IPS DF 6.9 (cell line): Measurements from ENCODE around the gene RPSA.
"Not testable (repeated sequence)": the region's sequence is repeated elsewhere in the genome, so short reads cannot be mapped to it uniquely, and the experiment has no call there.

Experiments used
- DNase-seq: peaks from one replicate; pipeline ENCODE4 v3.0.0-alpha.2; 2013; ENCODE audit warnings: low read depth, low spot score
- H3K27ac ChIP-seq: one replicate; pipeline ENCODE4 v1.5.1; 2013; ENCODE audit warnings: low read length, control low read depth
- H3K27me3 ChIP-seq: 2 replicates; pipeline ENCODE4 v1.6.1; 2013; ENCODE audit warnings: mild to moderate bottlenecking, low read length; ENCODE audit not compliant: control insufficient read depth, insufficient read depth
- H3K36me3 ChIP-seq: 2 replicates; pipeline ENCODE4 v1.6.1; 2013; ENCODE audit warnings: low read length; ENCODE audit not compliant: control insufficient read depth, insufficient read depth
- H3K4me1 ChIP-seq: 2 replicates; pipeline ENCODE4 v1.6.1; 2013; ENCODE audit warnings: low read length; ENCODE audit not compliant: control insufficient read depth, insufficient read depth
- H3K4me3 ChIP-seq: 2 replicates; pipeline ENCODE4 v1.5.1; 2013; ENCODE audit warnings: mild to moderate bottlenecking, low read length
- H3K9me3 ChIP-seq: 2 replicates; pipeline ENCODE4 v1.6.1; 2013; ENCODE audit warnings: low read length, inconsistent platforms; ENCODE audit not compliant: control insufficient read depth, insufficient read depth
- WGBS: extraction: QIAGEN DNeasy Blood & Tissue Kit; methylation state at CpG from one replicate; pipeline ENCODE4 v1.1.7; 2013; ENCODE audit warnings: mixed read lengths, missing lambda C conversion rate; ENCODE audit not compliant: insufficient read length, insufficient coverage; 5-methylcytosine and 5-hydroxymethylcytosine counted together

RPSA gene

GRCh38 chr3:39418556-39419225, 12.2 kb downstream of the RPSA start:
- not testable (repeated sequence) for H3K9me3 ChIP-seq, H3K4me3 ChIP-seq, DNase-seq, H3K36me3 ChIP-seq, H3K4me1 ChIP-seq, H3K27me3 ChIP-seq, H3K27ac ChIP-seq
- WGBS, result no CpG with 5 or more reads among the region's 14 CpGs

GRCh38 chr3:39419742-39420315, 13.3 kb downstream of the RPSA start:
- Histone ChIP-seq H3K4me3 (no peak overlapping the region), H3K27me3 (no peaks in the 10 kb centered on the region), H3K27ac (no peak overlapping the region), H3K4me1 (no peaks in the 10 kb centered on the region; the same call in 1 of the 2 replicates), H3K9me3 (no peaks in the 10 kb centered on the region), H3K36me3 (no peaks in the 10 kb centered on the region)
- no CpG with 5 or more reads among the region's 2 CpGs for WGBS
- DNase-seq, result no peak

GRCh38 chr3:39420543-39420942, 14.0 kb downstream of the RPSA start:
- H3K9me3 ChIP-seq, result no peaks in the 10 kb centered on the region
- no peaks in the 10 kb centered on the region for H3K36me3 ChIP-seq
- DNase-seq, result no peak
- no peaks in the 10 kb centered on the region for H3K27me3 ChIP-seq
- H3K4me3 ChIP-seq, result no peak overlapping the region
- no CpG with 5 or more reads among the region's 2 CpGs for WGBS
- H3K27ac ChIP-seq, result no peak overlapping the region
- no peaks in the 10 kb centered on the region; the same call in 1 of the 2 replicates for H3K4me1 ChIP-seq

DNA sequence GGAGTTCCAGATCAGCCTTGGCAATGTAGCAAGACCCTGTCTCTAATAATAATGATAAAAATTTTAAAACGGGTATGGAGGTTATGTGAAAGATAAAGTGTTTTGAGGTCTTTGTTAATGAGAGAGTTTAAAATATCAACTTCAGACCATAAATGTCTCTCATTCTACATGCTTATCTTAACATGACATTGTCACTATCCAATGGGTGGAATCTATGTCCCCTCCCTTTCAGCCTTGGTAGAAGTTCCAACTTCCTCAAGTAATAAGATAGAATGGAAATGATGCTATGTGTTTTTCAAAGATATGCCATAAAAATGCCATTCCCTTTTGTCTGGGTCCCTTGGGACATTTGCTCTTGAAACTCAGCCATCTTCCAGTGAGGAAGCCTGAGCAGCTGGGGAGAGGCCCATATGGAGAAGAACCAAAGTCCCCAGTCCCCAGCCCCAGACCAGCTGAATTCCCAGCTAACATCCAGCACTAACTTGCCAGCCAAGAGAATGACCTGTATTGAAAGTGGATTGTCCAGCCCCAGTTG, 17.0 kb downstream of the RPSA start:
- H3K9me3 ChIP-seq, result no peaks in the 10 kb centered on the region
- no peak overlapping the region for H3K4me3 ChIP-seq
- 100% methylated on average over 1 of the region's 1 CpG for WGBS
- no peak overlapping the region for H3K27ac ChIP-seq
- H3K4me1 ChIP-seq, result no peaks in the 10 kb centered on the region; the same call in 1 of the 2 replicates
- no peaks in the 10 kb centered on the region for H3K36me3 ChIP-seq
- H3K27me3 ChIP-seq, result no peaks in the 10 kb centered on the region
- no peak for DNase-seq

DNA sequence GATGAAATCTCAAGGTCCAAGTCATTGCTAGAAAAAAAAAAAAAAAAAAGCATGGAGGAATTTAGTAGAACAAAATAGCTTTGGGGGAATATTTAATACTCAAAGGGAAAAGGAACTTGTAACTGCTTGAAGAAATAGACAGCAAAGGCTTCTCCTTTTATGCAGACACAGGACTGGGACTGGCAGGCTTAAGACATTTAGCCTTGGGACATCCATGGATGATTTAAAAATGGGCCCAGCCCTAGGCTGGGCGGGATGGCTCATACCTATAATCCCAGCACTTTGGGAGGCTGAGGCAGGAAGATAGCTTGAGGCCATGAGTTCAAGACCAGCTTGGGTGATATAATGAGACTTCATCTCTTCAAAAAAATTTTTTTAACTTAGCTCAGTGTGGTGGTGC, 19.8 kb downstream of the RPSA start:
- H3K9me3 ChIP-seq, result no peaks in the 10 kb centered on the region
- H3K4me3 ChIP-seq, result no peak overlapping the region
- H3K4me1 ChIP-seq, result no peaks in the 10 kb centered on the region
- no peak for DNase-seq
- no peaks in the 10 kb centered on the region for H3K36me3 ChIP-seq
- H3K27ac ChIP-seq, result no peak overlapping the region
- WGBS, result no CpG with 5 or more reads among the region's 1 CpG
- H3K27me3 ChIP-seq, result no peaks in the 10 kb centered on the region

- H3K36me3 ChIP-seq, result no peaks in the 10 kb centered on the region
- H3K27ac ChIP-seq, result no peak overlapping the region
- H3K4me3 ChIP-seq, result no peak overlapping the region
- H3K9me3 ChIP-seq, result no peaks in the 10 kb centered on the region
- no CpG with 5 or more reads among the region's 1 CpG for WGBS
- DNase-seq, result no peak
- no peaks in the 10 kb centered on the region for H3K27me3 ChIP-seq
- no peaks in the 10 kb centered on the region for H3K4me1 ChIP-seq
Measured at GRCh38 chr3:39427506-39427905, 21.0 kb downstream of the RPSA start.

DNA sequence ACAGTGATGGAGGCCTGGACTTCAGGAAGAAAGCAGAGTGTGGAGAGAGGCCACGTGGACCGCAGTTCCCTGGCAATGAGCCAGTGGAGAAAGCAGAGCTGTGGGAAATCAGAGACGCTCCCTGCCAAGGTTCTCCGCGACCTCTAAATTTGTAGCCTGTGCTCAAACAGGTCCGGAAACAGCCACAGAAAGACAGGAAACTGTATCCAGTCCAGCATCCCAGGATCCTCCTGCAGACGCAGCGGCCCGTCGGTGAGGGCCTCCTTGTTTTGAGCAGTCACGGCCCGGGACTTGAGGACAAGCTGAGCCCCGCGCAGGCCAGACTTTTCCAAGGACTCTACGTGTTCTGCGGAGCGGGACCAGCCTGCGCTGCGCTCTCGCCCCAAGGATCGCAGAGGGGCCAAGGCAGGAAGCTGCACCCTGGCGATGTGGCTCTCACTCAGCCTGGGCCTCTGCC, 22.3 kb downstream of the RPSA start:
- WGBS, result no CpG with 5 or more reads among the region's 22 CpGs
- DNase-seq, result no peak
- Histone ChIP-seq H3K27me3 (no peaks in the 10 kb centered on the region), H3K4me1 (no peaks in the 10 kb centered on the region), H3K27ac (no peak overlapping the region), H3K4me3 (no peak overlapping the region), H3K36me3 (no peaks in the 10 kb centered on the region), H3K9me3 (no peaks in the 10 kb centered on the region)

GRCh38 chr3:39429466-39429865, 22.9 kb downstream of the RPSA start:
- WGBS, result no CpG with 5 or more reads among the region's 11 CpGs
- Histone ChIP-seq H3K4me1 (no peaks in the 10 kb centered on the region), H3K36me3 (no peaks in the 10 kb centered on the region), H3K27me3 (no peaks in the 10 kb centered on the region), H3K9me3 (no peaks in the 10 kb centered on the region), H3K4me3 (no peak overlapping the region), H3K27ac (no peak overlapping the region)
- no peak for DNase-seq

- Histone ChIP-seq H3K9me3 (no peaks in the 10 kb centered on the region), H3K27me3 (no peaks in the 10 kb centered on the region), H3K36me3 (no peaks in the 10 kb centered on the region), H3K4me1 (no peaks in the 10 kb centered on the region), H3K27ac (no peak overlapping the region), H3K4me3 (no peak overlapping the region)
- no peak for DNase-seq
- no CpG with 5 or more reads among the region's 5 CpGs for WGBS
Measured at GRCh38 chr3:39432342-39432741, 25.8 kb downstream of the RPSA start.

- no peaks in the 10 kb centered on the region for H3K27me3 ChIP-seq
- H3K4me1 ChIP-seq, result no peaks in the 10 kb centered on the region
- H3K9me3 ChIP-seq, result no peaks in the 10 kb centered on the region
- no peak for DNase-seq
- no peaks in the 10 kb centered on the region for H3K36me3 ChIP-seq
- H3K4me3 ChIP-seq, result no peak overlapping the region
- WGBS, result no CpG with 5 or more reads among the region's 3 CpGs
- H3K27ac ChIP-seq, result no peak overlapping the region
Measured at GRCh38 chr3:39433642-39434041, 27.1 kb downstream of the RPSA start.

DNA sequence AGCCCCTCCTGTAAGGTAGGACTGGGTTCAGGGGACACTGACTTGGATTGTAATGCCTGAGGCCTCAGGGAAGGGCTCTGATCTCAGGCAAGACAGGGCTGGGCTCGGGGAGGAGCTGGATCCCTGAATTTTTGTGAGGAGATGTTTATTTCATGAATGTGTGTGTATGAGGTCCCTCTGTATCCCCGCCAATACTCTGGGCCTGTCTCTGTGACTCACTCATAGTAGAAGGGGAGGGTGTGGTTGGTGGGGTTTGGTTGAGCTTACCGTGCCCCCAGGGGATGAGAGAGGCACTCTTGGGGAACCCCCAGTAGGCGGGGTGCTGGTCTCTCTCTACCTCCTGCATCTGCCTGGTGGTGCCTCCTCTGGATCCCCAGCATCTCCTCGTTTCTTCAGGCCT, 28.1 kb downstream of the RPSA start:
- no CpG with 5 or more reads among the region's 5 CpGs for WGBS

More for the DNA sequence above, 28.1 kb downstream of the RPSA start:
- DNase-seq, result no peak
- no peaks in the 10 kb centered on the region for H3K4me1 ChIP-seq
- no peak overlapping the region for H3K27ac ChIP-seq
- no peaks in the 10 kb centered on the region for H3K9me3 ChIP-seq
- no peaks in the 10 kb centered on the region for H3K27me3 ChIP-seq
- H3K36me3 ChIP-seq, result no peaks in the 10 kb centered on the region
- no peak overlapping the region for H3K4me3 ChIP-seq
